K562 (cell line): ENCODE results near the gene AGRN. TPM values are rescaled to one million over a fixed set of nuclear protein-coding genes. Genes with fewer than 3 reads are reported as not detected.
A peak's percentile ranks its signal among the peaks of the same experiment; 100 is the strongest.

Source experiments
- ATF1 ChIP-seq, 2 experiments: fragments of 450-650 bp in 1 of 2; IDR thresholded peaks; 2 replicates each; pipeline ENCODE4 v1.6.1; 2016; ENCODE audit warnings: missing compliant biosample characterization in 1 of 2, missing genetic modification characterization in 1 of 2
- BRD9 ChIP-seq: fragments of 450-650 bp; IDR thresholded peaks from 2 replicates; pipeline ENCODE4 v1.6.1; 2018; ENCODE audit warnings: low read depth; ENCODE audit not compliant: partially characterized antibody
- CCAR2 ChIP-seq: fragments of 200-400 bp; formaldehyde crosslinking; IDR thresholded peaks from 2 replicates; pipeline ENCODE4 v1.6.1; 2017; ENCODE audit warnings: mild to moderate bottlenecking, low read depth, low read length
- CSDE1 ChIP-seq, 2 experiments: fragments of 450-650 bp; IDR thresholded peaks; 2 replicates each; pipeline ENCODE4 v1.6.1; 2016; ENCODE audit warnings: mild to moderate bottlenecking in 1 of 2
- CXXC5 ChIP-seq: fragments of 250-450 bp; sonication (Bioruptor Pico); IDR thresholded peaks from 2 replicates; pipeline ENCODE4 v1.8.0; 2022; ENCODE audit warnings: inconsistent platforms, mild to moderate bottlenecking, moderate library complexity
- HMGN3 ChIP-seq: IDR thresholded peaks from 2 replicates; pipeline ENCODE4 v1.6.1; 2011; ENCODE audit warnings: borderline replicate concordance, low read depth, mild to moderate bottlenecking, mixed read lengths, low read length; ENCODE audit not compliant: insufficient read length; ENCODE audit errors: extremely low read depth
- MTA1 ChIP-seq: fragments of 450-650 bp; IDR thresholded peaks from 2 replicates; pipeline ENCODE4 v1.6.1; 2017; ENCODE audit warnings: borderline replicate concordance
- MYNN ChIP-seq, 2 experiments: sonication (generic); formaldehyde crosslinking in 1 of 2; IDR thresholded peaks; 2 replicates each; pipeline versions ENCODE4 v1.5.0 to v1.6.1; 2016 to 2020; ENCODE audit warnings: antibody characterized with exemption in 1 of 2, missing genetic modification reagents in 1 of 2
- NFXL1 ChIP-seq: fragments of 450-650 bp; formaldehyde crosslinking; IDR thresholded peaks from 2 replicates; pipeline ENCODE4 v1.4.0; 2021; ENCODE audit warnings: mild to moderate bottlenecking
- OTX1 ChIP-seq: fragments of 450-650 bp; formaldehyde crosslinking; IDR thresholded peaks from 2 replicates; pipeline ENCODE4 v1.4.0; 2022; ENCODE audit warnings: mild to moderate bottlenecking
- POLR2G ChIP-seq: fragments of 200-400 bp; formaldehyde crosslinking; IDR thresholded peaks from 2 replicates; pipeline ENCODE4 v1.6.1; 2017; ENCODE audit warnings: low read depth, mild to moderate bottlenecking, antibody characterized with exemption, low read length, moderate library complexity
- SAP30 ChIP-seq: fragments of 200-600 bp; sonication (generic); IDR thresholded peaks from 2 replicates; pipeline ENCODE4 v1.6.1; 2012; ENCODE audit warnings: borderline replicate concordance, low read depth, mild to moderate bottlenecking, moderate library complexity, low read length, control low read depth, inconsistent platforms; ENCODE audit not compliant: insufficient read depth, poor library complexity, severe bottlenecking
- SRSF9 ChIP-seq: fragments of 200-400 bp; formaldehyde crosslinking; IDR thresholded peaks from 2 replicates; pipeline ENCODE4 v1.6.1; 2017; ENCODE audit warnings: low read depth, low read length, borderline replicate concordance
- YY1 ChIP-seq, 3 experiments: IDR thresholded peaks; 2 replicates each; pipeline ENCODE4 v1.6.1; 2011; ENCODE audit warnings: low read length in 2 of 3, mild to moderate bottlenecking in 2 of 3, moderate library complexity in 2 of 3, borderline replicate concordance in 1 of 3, control low read depth in 1 of 3, low read depth in 1 of 3; ENCODE audit not compliant: insufficient read depth in 3 of 3, insufficient replicate concordance in 2 of 3, control insufficient read depth in 1 of 3, insufficient read length in 1 of 3; ENCODE audit errors: extremely low read depth in 1 of 3
- ZNF175 ChIP-seq: fragments of 200-800 bp; sonication (Bioruptor generic); IDR thresholded peaks from 2 replicates; pipeline ENCODE4 v1.6.1; 2016; ENCODE audit warnings: low read depth, mild to moderate bottlenecking, missing genetic modification characterization, missing compliant biosample characterization
- ZNF764 ChIP-seq: fragments of 250-450 bp; sonication (Bioruptor Pico); IDR thresholded peaks from 2 replicates; pipeline ENCODE4 v1.4.0; 2020; ENCODE audit warnings: low read depth, mild to moderate bottlenecking, moderate library complexity
- ZNF785 ChIP-seq: fragments of 250-450 bp; sonication (Bioruptor Pico); IDR thresholded peaks from 2 replicates; pipeline ENCODE4 v1.4.0; 2020; ENCODE audit warnings: mild to moderate bottlenecking
- polyA plus RNA-seq, 8 experiments: library from polyadenylated mRNA; depleted of rRNA in 4 of 8; stranded (reverse) in 5 of 8; unstranded in 3 of 8; fragments of >200 nt; fragmentation: Nextera tagmentation in 2 of 8; fragmentation: Illumina TruSeq in 1 of 8; extraction: Ambion mirVana in 2 of 8; extraction: Trizol in 1 of 8; gene quantifications; 2 replicates each; pipeline versions ENCODE4 v1.2.1 to v1.2.3, GENCODE V29; 2011 to 2014; ENCODE audit warnings: inconsistent platforms in 1 of 8, missing spikeins in 1 of 8
- total RNA-seq, 7 experiments: library from RNA; depleted of rRNA in 6 of 7; stranded (reverse); fragments of >200 nt in 6 of 7; fragmentation: Illumina TruSeq in 2 of 7; extraction: Trizol in 2 of 7; gene quantifications; 2 replicates each; pipeline versions ENCODE4 v1.2.1 to v1.2.3, GENCODE V29; 2011 to 2021; ENCODE audit warnings: low replicate concordance in 1 of 7
- TF ChIP-seq, protein P1 (sequence below): fragments of 250-450 bp; sonication (Bioruptor Pico); IDR thresholded peaks from 2 replicates; pipeline ENCODE4 v1.4.0; 2020; ENCODE audit warnings: borderline replicate concordance
- TF ChIP-seq, protein P2 (sequence below), 2 experiments: IDR thresholded peaks; 2 replicates each; pipeline ENCODE4 v1.6.1; 2012; ENCODE audit warnings: improper control_type of control experiment in 2 of 2, low read depth in 2 of 2, low read length in 2 of 2, borderline replicate concordance in 1 of 2
- TF ChIP-seq, protein P3 (sequence below): fragments of 250-450 bp; sonication (Bioruptor Pico); IDR thresholded peaks from 2 replicates; pipeline ENCODE4 v1.5.0; 2021; ENCODE audit warnings: mild to moderate bottlenecking, borderline replicate concordance

AGRN gene
- total and polyA plus RNA-seq, 9 of the 15 experiments (the other 6 are each of a cell fraction or from before 2014, with no cell fraction given) = 0.04 to 111 (median 18.1) TPM

DNA sequence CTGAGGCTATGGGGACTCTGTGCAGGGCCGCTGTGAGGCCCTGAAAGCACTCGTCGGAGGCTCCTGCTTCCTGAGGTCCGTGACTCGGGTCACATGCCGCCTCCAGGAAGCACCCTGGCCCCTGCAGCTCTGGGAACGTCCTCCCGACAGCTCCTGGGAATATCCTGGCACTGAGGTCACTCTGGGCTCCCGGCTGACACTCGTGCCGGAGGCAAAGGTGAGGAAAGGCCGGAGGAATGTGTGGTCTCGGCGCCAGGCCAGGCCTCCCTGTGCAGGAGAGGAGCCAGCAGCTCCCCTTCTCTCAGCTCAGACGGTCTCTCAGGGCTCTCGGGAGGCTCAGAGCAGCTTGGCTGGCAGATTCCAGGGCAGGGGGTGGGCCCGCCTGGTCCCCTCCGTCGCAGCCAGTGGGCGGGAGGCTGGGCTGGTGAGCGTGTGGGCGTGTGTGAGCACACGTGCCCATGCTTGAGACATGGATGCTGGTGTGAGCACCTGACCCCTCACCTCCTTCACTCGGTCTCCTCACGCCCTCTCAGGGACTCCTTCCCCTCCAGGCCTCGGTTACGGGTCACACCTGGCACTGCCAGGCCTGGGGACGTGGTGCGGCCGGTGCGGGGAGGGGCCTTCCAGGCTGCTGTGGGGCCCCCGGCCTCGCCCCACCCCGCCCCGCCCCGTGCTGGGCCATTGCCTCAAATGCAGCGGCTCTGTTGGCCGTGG is 59.6 kb downstream of the AGRN start (continued):
- TF ChIP-seq YY1 (IDR thresholded peaks at IDR 0.05; ENCODE audit: borderline replicate concordance in 1 of 3, control insufficient read depth in 1 of 3, extremely low read depth in 1 of 3, insufficient read depth in 3 of 3, insufficient read length in 1 of 3, insufficient replicate concordance in 2 of 3, low read depth in 1 of 3, low read length in 2 of 3) (no peak), ZNF175 (CRISPR knock-in tag) (no peak), HMGN3 (peak; percentile 11), ZNF785 (CRISPR knock-in tag) (no peak), ATF1 (CRISPR knock-in tag; IDR thresholded peaks at IDR 0.05) (no peak), ATF1 (tag; IDR thresholded peaks at IDR 0.05) (0 out of 2 replicates have a peak, but pooled peaks have one; percentile 25), MYNN (IDR thresholded peaks at IDR 0.05) (peak; percentile 18; the same call in 1 of the 2 replicates), MYNN (CRISPR knock-in tag; IDR thresholded peaks at IDR 0.05) (no peak), SRSF9 (no peak), MTA1 (0 out of 2 replicates have a peak, but pooled peaks have one; percentile 27), SAP30 (no peak), CXXC5 (CRISPR knock-in tag) (no peak), CSDE1 (IDR thresholded peaks at IDR 0.05) (no peak), NFXL1 (no peak), CCAR2 (no peak), POLR2G (peak; percentile 77; the same call in 1 of the 2 replicates), ZNF764 (CRISPR knock-in tag) (no peak), BRD9 (no peak), OTX1 (CRISPR knock-in tag) (no peak)
- TF ChIP-seq, protein P1, sequence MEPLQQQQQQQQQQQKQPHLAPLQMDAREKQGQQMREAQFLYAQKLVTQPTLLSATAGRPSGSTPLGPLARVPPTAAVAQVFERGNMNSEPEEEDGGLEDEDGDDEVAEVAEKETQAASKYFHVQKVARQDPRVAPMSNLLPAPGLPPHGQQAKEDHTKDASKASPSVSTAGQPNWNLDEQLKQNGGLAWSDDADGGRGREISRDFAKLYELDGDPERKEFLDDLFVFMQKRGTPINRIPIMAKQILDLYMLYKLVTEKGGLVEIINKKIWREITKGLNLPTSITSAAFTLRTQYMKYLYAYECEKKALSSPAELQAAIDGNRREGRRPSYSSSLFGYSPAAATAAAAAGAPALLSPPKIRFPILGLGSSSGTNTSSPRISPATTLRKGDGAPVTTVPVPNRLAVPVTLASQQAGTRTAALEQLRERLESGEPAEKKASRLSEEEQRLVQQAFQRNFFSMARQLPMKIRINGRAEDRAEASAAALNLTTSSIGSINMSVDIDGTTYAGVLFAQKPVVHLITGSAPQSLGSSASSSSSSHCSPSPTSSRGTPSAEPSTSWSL = no peak
- TF ChIP-seq, protein P2, sequence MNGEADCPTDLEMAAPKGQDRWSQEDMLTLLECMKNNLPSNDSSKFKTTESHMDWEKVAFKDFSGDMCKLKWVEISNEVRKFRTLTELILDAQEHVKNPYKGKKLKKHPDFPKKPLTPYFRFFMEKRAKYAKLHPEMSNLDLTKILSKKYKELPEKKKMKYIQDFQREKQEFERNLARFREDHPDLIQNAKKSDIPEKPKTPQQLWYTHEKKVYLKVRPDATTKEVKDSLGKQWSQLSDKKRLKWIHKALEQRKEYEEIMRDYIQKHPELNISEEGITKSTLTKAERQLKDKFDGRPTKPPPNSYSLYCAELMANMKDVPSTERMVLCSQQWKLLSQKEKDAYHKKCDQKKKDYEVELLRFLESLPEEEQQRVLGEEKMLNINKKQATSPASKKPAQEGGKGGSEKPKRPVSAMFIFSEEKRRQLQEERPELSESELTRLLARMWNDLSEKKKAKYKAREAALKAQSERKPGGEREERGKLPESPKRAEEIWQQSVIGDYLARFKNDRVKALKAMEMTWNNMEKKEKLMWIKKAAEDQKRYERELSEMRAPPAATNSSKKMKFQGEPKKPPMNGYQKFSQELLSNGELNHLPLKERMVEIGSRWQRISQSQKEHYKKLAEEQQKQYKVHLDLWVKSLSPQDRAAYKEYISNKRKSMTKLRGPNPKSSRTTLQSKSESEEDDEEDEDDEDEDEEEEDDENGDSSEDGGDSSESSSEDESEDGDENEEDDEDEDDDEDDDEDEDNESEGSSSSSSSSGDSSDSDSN (IDR thresholded peaks at IDR 0.05; ENCODE audit: borderline replicate concordance in 1 of 2, low read depth in 2 of 2, low read length in 2 of 2) = no peak; a peak in 1 of 4 replicates
- TF ChIP-seq, protein P3, sequence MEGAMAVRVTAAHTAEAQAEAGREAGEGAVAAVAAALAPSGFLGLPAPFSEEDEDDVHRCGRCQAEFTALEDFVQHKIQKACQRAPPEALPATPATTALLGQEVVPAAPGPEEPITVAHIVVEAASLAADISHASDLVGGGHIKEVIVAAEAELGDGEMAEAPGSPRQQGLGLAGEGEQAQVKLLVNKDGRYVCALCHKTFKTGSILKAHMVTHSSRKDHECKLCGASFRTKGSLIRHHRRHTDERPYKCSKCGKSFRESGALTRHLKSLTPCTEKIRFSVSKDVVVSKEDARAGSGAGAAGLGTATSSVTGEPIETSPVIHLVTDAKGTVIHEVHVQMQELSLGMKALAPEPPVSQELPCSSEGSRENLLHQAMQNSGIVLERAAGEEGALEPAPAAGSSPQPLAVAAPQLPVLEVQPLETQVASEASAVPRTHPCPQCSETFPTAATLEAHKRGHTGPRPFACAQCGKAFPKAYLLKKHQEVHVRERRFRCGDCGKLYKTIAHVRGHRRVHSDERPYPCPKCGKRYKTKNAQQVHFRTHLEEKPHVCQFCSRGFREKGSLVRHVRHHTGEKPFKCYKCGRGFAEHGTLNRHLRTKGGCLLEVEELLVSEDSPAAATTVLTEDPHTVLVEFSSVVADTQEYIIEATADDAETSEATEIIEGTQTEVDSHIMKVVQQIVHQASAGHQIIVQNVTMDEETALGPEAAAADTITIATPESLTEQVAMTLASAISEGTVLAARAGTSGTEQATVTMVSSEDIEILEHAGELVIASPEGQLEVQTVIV = no peak
